PC-3 (cell line): Measurements from ENCODE around the gene RGS12. TPM values are rescaled to one million over a fixed set of nuclear protein-coding genes. Genes with fewer than 3 reads are reported as not detected.

ENCODE experiments used
- ATAC-seq: fragments of 200-7000 bp; cut with Tn5 transposase; 2 replicates; pipeline ENCODE4 v1.9.1; 2020; ENCODE audit warnings: mild to moderate bottlenecking, moderate library complexity
- BruUV-seq: library from RNA; stranded (reverse); fragments of 400-500 nt; replicated peaks from 2 replicates; lab custom pipeline; 2021; lab: Mats Ljungman, UMichigan
- CTCF ChIA-PET: fragments of 300-600 bp; sonication (Branson Sonifier 250); formaldehyde crosslinking; loops from one replicate; lab custom pipeline; 2022; ENCODE audit warnings: antibody characterized with exemption; lab: Charles Lee
- POLR2A ChIA-PET: fragments of 300-600 bp; sonication (Branson Sonifier 250); formaldehyde crosslinking; loops from one replicate; lab custom pipeline; 2022; ENCODE audit warnings: antibody characterized with exemption; ENCODE audit not compliant: unreplicated experiment; lab: Charles Lee
- DNase-seq: peaks from one replicate; pipeline ENCODE4 v3.0.0-alpha.2; 2015
- H2AFZ ChIP-seq: fragments of 300-600 bp; sonication (generic); 2 replicates; pipeline ENCODE4 v1.6.0; 2016; ENCODE audit warnings: antibody characterized with exemption, low read length
- H3F3A ChIP-seq: fragments of 300-600 bp; sonication (generic); one replicate; pipeline ENCODE4 v1.6.0; 2017; ENCODE audit warnings: antibody characterized with exemption, low read length, control low read depth, mild to moderate bottlenecking; ENCODE audit not compliant: unreplicated experiment
- H3K27ac ChIP-seq: fragments of 300-600 bp; sonication (generic); 2 replicates; pipeline ENCODE4 v1.5.1; 2016; ENCODE audit warnings: mild to moderate bottlenecking, low read length
- H3K27me3 ChIP-seq: fragments of 300-600 bp; sonication (generic); 2 replicates; pipeline ENCODE4 v1.6.1; 2016; ENCODE audit warnings: low read length, mixed read lengths
- H3K36me3 ChIP-seq: fragments of 300-600 bp; sonication (generic); 2 replicates; pipeline ENCODE4 v1.6.1; 2016; ENCODE audit warnings: low read depth, mixed run types, low read length, mixed read lengths
- H3K4me1 ChIP-seq: fragments of 300-600 bp; sonication (generic); 2 replicates; pipeline ENCODE4 v1.5.1; 2016; ENCODE audit warnings: low read length; ENCODE audit not compliant: insufficient read depth
- H3K4me2 ChIP-seq: fragments of 300-600 bp; sonication (generic); 2 replicates; pipeline ENCODE4 v1.6.0; 2016; ENCODE audit warnings: low read length
- H3K4me3 ChIP-seq: fragments of 300-600 bp; sonication (generic); 2 replicates; pipeline ENCODE4 v1.5.1; 2016; ENCODE audit warnings: mild to moderate bottlenecking, low read length, mixed read lengths
- H3K79me2 ChIP-seq: fragments of 300-600 bp; sonication (generic); 2 replicates; pipeline ENCODE4 v1.6.1; 2017; ENCODE audit warnings: low read length, mixed read lengths
- H3K9ac ChIP-seq: fragments of 300-600 bp; sonication (generic); 2 replicates; pipeline ENCODE4 v1.6.0; 2016; ENCODE audit warnings: mild to moderate bottlenecking, low read length
- H3K9me2 ChIP-seq: fragments of 300-600 bp; sonication (generic); replicated peaks from 2 replicates; pipeline ENCODE4 v1.6.1; 2016; ENCODE audit warnings: mixed run types, low read length, mixed read lengths
- H3K9me3 ChIP-seq: fragments of 300-600 bp; sonication (generic); 2 replicates; pipeline ENCODE4 v1.6.1; 2016; ENCODE audit warnings: low read length, mixed read lengths
- H4K20me1 ChIP-seq: fragments of 300-600 bp; sonication (generic); 2 replicates; pipeline ENCODE4 v1.6.1; 2016; ENCODE audit warnings: low read length, mixed read lengths
- CTCF ChIP-seq: fragments of 300-600 bp; sonication (generic); conservative IDR thresholded peaks from 2 replicates; pipeline ENCODE4 v1.5.1; 2017; ENCODE audit warnings: antibody characterized with exemption, low read depth, mild to moderate bottlenecking, low read length
- EZH2 ChIP-seq: fragments of 300-600 bp; sonication (generic); IDR thresholded peaks from one replicate; pipeline ENCODE4 v1.6.1; 2017; ENCODE audit warnings: antibody characterized with exemption, mild to moderate bottlenecking, low read length; ENCODE audit not compliant: unreplicated experiment
- EZH2phosphoT487 ChIP-seq: fragments of 300-600 bp; sonication (generic); IDR thresholded peaks from 2 replicates; pipeline ENCODE4 v1.6.1; 2018; ENCODE audit warnings: mild to moderate bottlenecking, antibody characterized with exemption, low read length, borderline replicate concordance
- intact Hi-C: fragments of 100-400 bp; cut with micrococcal nuclease; formaldehyde crosslinking; loops from 2 replicates; pipeline ENCODE4 v1.9.0; 2023
- total RNA-seq: library from RNA; depleted of rRNA; stranded (reverse); fragments of >200 nt; gene quantifications from 2 replicates; pipeline ENCODE4 v1.2.3, GENCODE V29; 2014

Gene RGS12
- total RNA-seq, 1 experiment from 2014 or later: 10.3 TPM

GRCh38 chr4:3254302-3255131, 38.3 kb upstream of the RGS12 start:
- Histone ChIP-seq H3K27me3 (no peaks in the 10 kb centered on the region), H3K4me2 (no peak overlapping the region), H3K27ac (no peak overlapping the region), H3K4me3 (no peak overlapping the region), H3K36me3 (no peaks in the 10 kb centered on the region), H3K9me2 (no peaks in the 10 kb centered on the region), H3K79me2 (no peaks in the 10 kb centered on the region), H4K20me1 (no peaks in the 10 kb centered on the region), H3K9me3 (no peaks in the 10 kb centered on the region), H3F3A (no peaks in the 10 kb centered on the region), H3K4me1 (peaks cover 26% of the 10 kb centered on the region), H3K9ac (no peak overlapping the region), H2AFZ (no peak overlapping the region)
- CTCF ChIA-PET: no interaction called here
- BruUV-seq: no TSS peak
- ATAC-seq (no peak), DNase-seq (no peak)
- TF ChIP-seq CTCF (no peak), EZH2 (no peak), EZH2phosphoT487 (no peak)
- POLR2A ChIA-PET: no interaction called here
- intact Hi-C loops: no loop called here

- H3K9me2 ChIP-seq: no peaks in the 10 kb centered on the region
- no peak for TF ChIP-seq EZH2phosphoT487
- TF ChIP-seq EZH2: no peak
- TF ChIP-seq CTCF: no peak
- H3K9ac ChIP-seq: no peak overlapping the region
These were observed 37.1 kb upstream of the RGS12 start for GRCh38 chr4:3255611-3256186.

More at GRCh38 chr4:3255611-3256186, 37.1 kb upstream of the RGS12 start:
- intact Hi-C loops: no loop called here
- no peak overlapping the region for H2AFZ ChIP-seq
- CTCF ChIA-PET: no interaction called here
- H3K4me2 ChIP-seq: no peak overlapping the region
- no peak for DNase-seq
- no TSS peak for BruUV-seq
- H3K4me1 ChIP-seq: peaks cover 26% of the 10 kb centered on the region
- no peak for ATAC-seq
- POLR2A ChIA-PET: no interaction called here
- H4K20me1 ChIP-seq: no peaks in the 10 kb centered on the region
- no peaks in the 10 kb centered on the region for H3K9me3 ChIP-seq
- no peaks in the 10 kb centered on the region for H3K79me2 ChIP-seq
- H3F3A ChIP-seq: no peaks in the 10 kb centered on the region
- no peak overlapping the region for H3K4me3 ChIP-seq
- no peaks in the 10 kb centered on the region for H3K27me3 ChIP-seq
- H3K36me3 ChIP-seq: no peaks in the 10 kb centered on the region
- no peak overlapping the region for H3K27ac ChIP-seq
